ENCODE results near the gene CYTH4. TPM values are rescaled to one million over a fixed set of nuclear protein-coding genes. Genes with fewer than 3 reads are reported as not detected.
A peak's percentile ranks its signal among the peaks of the same experiment; 100 is the strongest.
"Not testable (repeated sequence)": the region's sequence is repeated elsewhere in the genome, so short reads cannot be mapped to it uniquely, and the experiment has no call there.

The CYTH4 gene
- total RNA-seq, 2 donors from 2014 or later, result 89.5 to 98.7 TPM

DNA sequence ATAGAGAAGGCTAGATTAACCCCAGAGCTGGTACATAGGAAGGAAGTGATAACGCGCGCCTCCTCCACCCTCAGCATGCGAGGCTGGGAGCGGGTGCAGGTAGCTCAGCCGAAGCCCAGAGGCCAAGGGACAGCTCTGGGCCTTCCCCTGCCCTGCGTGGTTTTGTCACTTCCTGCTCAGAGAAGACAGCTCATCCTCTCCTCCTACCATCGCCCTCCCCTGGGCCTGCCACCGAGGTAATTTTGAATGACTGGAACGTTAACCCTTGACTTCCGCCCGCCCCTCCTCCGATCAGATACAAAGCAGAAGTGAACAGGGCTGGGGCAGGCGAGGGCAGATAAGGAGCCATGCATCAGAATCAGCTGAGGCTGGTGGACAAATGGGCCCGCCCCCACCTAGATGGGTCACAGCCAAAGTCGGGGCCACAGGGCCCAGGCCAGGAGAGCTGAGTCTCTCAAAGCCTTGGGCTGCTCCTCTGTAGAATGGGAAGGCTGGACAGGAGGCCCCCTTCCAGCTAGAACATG, 39.9 kb upstream of the CYTH4 start:
- peaks cover 57% of the 10 kb centered on the region for H3K4me1 Mint-ChIP-seq
- ATAC-seq (peak; percentile 78), DNase-seq (peak; percentile 76 to 86 (median 77))
- no peaks in the 10 kb centered on the region for H3K9me3 ChIP-seq (ENCODE audit: control insufficient read depth, low read length, poor library complexity, severe bottlenecking)
- peaks cover 10% of the 10 kb centered on the region for H3K36me3 Mint-ChIP-seq (ENCODE audit: low read depth)
- peak overlapping the region; percentile 96 for H3K4me3 Mint-ChIP-seq
- peak overlapping the region; percentile 97 for H3K27ac Mint-ChIP-seq
- H3K27me3 Mint-ChIP-seq, result no peaks in the 10 kb centered on the region

DNA sequence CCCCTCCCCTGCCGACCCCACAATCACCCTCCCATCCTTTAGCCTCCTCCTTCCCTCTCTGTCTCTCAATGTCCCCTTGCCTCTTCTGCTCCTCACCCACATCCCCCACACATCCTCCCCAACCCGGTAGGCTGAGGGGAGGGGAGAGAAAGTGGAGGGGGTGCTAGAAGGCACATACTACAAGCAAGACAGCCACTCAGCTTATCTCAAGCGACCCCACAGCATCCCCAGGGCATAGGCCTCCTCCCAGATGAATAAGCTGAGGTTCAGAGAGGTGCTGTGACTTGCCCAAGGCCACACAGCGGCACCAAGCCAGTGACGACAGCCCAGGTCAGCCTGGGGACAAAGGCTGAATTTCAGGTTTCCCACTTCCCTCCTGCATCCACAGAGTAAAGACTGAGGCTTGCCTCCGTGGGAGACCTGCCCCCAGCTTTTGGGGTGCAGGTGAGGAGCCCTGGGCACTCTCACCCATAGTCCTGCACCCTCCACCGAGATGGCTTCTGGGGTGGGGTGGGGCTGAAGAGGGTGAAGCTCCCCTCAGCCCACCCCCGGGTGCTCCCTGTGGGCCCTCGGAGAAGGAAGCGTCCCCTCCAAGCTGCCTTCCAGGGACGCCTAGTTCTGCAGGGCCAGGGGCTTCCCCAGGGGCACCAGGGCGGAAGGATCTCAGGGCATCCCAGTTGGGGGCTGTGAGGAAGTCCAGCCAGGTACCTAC, 38.8 kb upstream of the CYTH4 start:
- no peaks in the 10 kb centered on the region for H3K27me3 Mint-ChIP-seq
- no peaks in the 10 kb centered on the region for H3K9me3 ChIP-seq (ENCODE audit: control insufficient read depth, low read length, poor library complexity, severe bottlenecking)
- DNase-seq (no peak), ATAC-seq (peak; percentile 4)
- peaks cover 48% of the 10 kb centered on the region for H3K4me1 Mint-ChIP-seq
- peaks cover 10% of the 10 kb centered on the region for H3K36me3 Mint-ChIP-seq (ENCODE audit: low read depth)
- H3K4me3 Mint-ChIP-seq, result peak overlapping the region; percentile 96
- peak overlapping the region; percentile 97 for H3K27ac Mint-ChIP-seq

DNA sequence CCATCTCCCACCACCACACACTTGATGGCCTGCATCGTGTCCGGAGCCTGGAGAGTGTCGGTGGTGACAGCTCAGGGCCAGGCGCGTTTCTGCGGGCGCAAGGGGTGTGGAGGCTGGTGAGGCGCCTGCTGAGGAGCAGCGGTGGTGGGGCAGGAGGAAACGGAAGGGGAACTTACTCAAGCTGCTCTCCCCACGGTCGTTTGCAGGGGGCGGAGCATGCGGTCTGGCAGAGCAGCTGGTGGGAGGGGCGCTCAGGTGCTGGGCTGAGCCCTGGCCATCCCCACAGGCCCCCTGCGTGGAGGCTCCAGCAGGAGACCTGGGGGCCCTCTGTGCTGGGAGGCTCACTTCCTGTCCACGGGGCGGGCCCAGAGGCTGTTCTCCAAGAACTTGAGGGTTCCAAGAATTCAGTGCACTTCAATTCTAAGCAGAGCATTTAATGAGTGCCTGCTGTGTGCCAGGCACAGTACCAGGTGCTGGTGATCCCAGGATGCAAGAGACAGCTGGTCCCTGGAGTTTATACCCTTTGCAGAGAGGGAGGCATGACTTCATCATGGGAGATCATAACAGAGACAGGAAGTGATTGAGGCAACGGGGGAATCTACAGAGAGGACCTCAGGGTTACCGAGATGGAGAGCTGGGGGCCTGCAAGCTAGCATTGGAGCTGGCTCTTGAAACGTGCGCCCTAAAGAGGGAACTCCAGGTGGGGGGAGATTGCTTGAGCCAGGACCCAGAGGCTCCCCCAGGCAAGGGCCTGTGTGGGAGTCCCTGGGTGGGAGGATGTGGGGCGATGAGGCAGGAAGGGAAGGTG, 38.0 kb upstream of the CYTH4 start, which contains the start of gene RAC2:
TSS of gene RAC2 (minus strand) at position 156 of the 808 bp plus-strand sequence. CDS start at position 35, 121 bp downstream.
- Mint-ChIP-seq H3K36me3 (ENCODE audit: low read depth) (peaks cover 10% of the 10 kb centered on the region), H3K27me3 (no peaks in the 10 kb centered on the region), H3K4me3 (peak within 1 kb of the TSS; percentile 96), H3K27ac (peak within 1 kb of the TSS; percentile 97), H3K4me1 (peaks cover 43% of the 10 kb centered on the region)
- ATAC-seq, result peak; percentile 70
- H3K9me3 ChIP-seq (ENCODE audit: control insufficient read depth, low read length, poor library complexity, severe bottlenecking), result no peaks in the 10 kb centered on the region
- peak; percentile 71 to 83 (median 81) for DNase-seq

DNA sequence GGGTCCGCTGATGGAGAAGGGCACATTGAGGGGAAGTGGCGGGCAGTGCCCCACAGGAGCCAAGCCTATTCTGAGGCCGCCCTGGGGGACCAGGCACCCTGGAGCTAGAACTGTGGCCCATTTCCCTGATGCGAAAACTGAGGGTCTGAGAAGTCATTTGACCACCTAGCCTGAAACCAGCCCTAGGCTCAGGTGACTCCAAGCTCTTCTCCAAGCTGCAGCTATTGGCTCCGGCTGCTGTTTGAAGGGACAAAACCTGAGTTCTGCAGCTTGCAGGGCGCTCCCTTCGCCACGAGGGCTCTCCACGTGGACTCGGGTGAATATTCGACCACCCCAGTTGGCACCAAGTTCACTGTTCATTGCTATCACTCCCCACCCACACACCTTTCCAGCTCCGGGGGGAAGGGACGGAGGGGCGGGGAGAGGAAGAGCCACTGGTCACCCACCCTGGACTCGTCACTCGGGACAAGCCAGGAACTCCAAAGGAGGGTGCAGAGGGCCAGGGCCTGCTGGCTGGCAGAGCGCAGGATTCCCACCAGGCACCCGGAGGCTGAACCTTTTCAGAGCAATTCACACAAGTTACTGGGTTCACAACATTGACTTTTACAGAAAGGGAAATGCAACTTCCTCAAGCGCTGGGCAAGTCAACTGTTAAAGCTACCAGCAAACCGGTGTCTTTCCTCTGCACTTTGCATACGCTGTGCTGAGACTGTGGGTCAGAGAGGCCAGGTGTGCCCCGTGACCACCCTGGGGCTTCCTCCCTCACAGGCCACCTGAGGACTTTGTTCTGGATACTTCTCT, 37.2 kb upstream of the CYTH4 start:
- no peaks in the 10 kb centered on the region for H3K9me3 ChIP-seq (ENCODE audit: control insufficient read depth, low read length, poor library complexity, severe bottlenecking)
- H3K4me3 Mint-ChIP-seq, result peak overlapping the region; percentile 96
- ATAC-seq (no peak), DNase-seq (no peak)
- no peaks in the 10 kb centered on the region for H3K27me3 Mint-ChIP-seq
- H3K27ac Mint-ChIP-seq, result peak overlapping the region; percentile 97
- peaks cover 10% of the 10 kb centered on the region for H3K36me3 Mint-ChIP-seq (ENCODE audit: low read depth)
- peaks cover 41% of the 10 kb centered on the region for H3K4me1 Mint-ChIP-seq

DNA sequence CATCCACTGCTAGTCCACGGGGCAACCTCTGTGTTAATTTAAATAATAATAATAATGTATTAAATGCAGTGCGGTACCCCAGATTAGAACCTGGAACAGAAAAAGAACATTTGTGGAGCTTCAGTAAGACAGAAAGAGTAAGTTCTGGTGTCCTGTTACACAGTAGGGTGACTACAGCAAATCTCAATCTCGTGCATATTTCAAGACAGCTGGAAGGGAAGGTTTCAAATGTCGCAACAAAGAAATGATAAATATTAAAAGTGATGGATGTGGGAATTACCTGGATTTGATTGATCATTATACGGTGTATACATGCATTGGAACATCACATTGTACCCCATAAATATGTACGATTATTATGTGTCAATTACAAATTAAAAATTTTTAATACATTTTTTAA, 36.6 kb upstream of the CYTH4 start:
- ATAC-seq (no peak), DNase-seq (no peak)
- Mint-ChIP-seq H3K4me3 (no peak overlapping the region), H3K27ac (peak overlapping the region; percentile 97), H3K4me1 (peaks cover 38% of the 10 kb centered on the region), H3K36me3 (ENCODE audit: low read depth) (peaks cover 6% of the 10 kb centered on the region), H3K27me3 (no peaks in the 10 kb centered on the region)
- H3K9me3 ChIP-seq (ENCODE audit: control insufficient read depth, low read length, poor library complexity, severe bottlenecking), result no peaks in the 10 kb centered on the region

DNA sequence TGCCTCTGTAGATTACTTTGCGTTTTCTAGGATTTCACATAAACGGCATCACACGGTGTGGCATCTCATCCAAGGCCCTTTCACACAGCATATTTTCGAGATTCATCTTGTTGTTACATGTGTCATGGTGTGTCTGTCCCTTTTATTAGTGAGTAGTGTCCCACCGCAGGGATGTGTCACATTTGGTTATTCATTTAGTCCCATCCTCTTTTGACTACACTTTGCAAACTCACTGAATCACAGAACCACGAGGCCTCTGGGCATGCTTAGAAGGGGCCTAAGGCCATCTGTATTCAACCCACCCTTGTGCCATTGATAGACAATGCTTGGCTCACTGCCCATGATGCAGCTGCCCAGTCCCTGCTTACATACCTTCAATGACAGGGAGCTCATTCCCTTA, 34.1 kb upstream of the CYTH4 start:
- H3K27ac Mint-ChIP-seq, result no peak overlapping the region
- H3K4me1 Mint-ChIP-seq, result peaks cover 23% of the 10 kb centered on the region
- no peak overlapping the region for H3K4me3 Mint-ChIP-seq
- H3K9me3 ChIP-seq (ENCODE audit: control insufficient read depth, low read length, poor library complexity, severe bottlenecking), result no peaks in the 10 kb centered on the region
- no peaks in the 10 kb centered on the region for H3K27me3 Mint-ChIP-seq
- ATAC-seq, result no peak
- DNase-seq, result no peak
- H3K36me3 Mint-ChIP-seq (ENCODE audit: low read depth), result peaks cover 3% of the 10 kb centered on the region

DNA sequence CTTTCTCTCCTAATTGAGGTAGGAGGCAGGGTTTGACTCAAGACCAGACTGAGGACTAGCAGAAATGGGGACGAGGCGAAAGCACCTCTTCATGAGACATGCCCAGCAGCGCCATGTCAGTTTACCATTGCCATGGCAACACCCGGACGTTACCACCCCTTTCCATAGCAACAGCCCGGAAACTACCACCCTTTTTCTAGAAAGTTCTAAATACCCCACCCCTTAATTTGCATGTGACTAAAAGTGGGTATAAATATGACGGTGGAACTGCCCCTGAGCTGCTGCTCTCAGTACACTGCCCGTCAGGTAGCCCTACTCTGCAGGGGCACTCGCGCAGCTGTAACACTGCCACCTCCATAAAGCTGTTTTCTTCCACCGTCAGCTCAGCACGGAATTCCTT, 32.3 kb upstream of the CYTH4 start:
- ATAC-seq (peak; percentile 11), DNase-seq (no peak)

DNA sequence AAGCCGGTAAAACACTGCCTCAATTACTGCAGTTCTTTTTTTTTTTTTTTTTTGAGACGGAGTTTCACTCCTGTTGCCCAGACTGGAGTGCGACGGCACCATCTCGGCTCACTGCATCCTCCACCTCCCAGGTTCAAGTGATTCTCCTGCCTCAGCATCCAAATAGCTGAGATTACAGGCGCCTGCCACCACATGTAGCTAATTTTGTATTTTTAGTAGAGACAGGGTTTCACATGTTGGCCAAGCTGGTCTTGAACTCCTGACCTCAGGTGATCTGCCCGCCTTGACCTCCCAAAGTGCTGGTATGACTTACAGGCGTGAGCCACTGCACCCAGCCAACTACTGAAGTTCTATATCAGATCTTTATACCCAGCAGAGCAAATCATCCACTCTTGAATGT, 30.5 kb upstream of the CYTH4 start:
- not testable (repeated sequence) for ATAC-seq; H3K27me3 Mint-ChIP-seq; DNase-seq; H3K36me3 Mint-ChIP-seq (ENCODE audit: low read depth); H3K9me3 ChIP-seq (ENCODE audit: control insufficient read depth, low read length, poor library complexity, severe bottlenecking); H3K27ac Mint-ChIP-seq; H3K4me3 Mint-ChIP-seq
- peaks cover 20% of the 10 kb centered on the region for H3K4me1 Mint-ChIP-seq

More for the DNA sequence above, 32.3 kb upstream of the CYTH4 start:
- Mint-ChIP-seq H3K36me3 (ENCODE audit: low read depth) (no peaks in the 10 kb centered on the region), H3K4me1 (peaks cover 19% of the 10 kb centered on the region), H3K27me3 (no peaks in the 10 kb centered on the region), H3K27ac (no peak overlapping the region), H3K4me3 (peak overlapping the region; percentile 12)
- H3K9me3 ChIP-seq (ENCODE audit: control insufficient read depth, low read length, poor library complexity, severe bottlenecking), result no peaks in the 10 kb centered on the region

DNA sequence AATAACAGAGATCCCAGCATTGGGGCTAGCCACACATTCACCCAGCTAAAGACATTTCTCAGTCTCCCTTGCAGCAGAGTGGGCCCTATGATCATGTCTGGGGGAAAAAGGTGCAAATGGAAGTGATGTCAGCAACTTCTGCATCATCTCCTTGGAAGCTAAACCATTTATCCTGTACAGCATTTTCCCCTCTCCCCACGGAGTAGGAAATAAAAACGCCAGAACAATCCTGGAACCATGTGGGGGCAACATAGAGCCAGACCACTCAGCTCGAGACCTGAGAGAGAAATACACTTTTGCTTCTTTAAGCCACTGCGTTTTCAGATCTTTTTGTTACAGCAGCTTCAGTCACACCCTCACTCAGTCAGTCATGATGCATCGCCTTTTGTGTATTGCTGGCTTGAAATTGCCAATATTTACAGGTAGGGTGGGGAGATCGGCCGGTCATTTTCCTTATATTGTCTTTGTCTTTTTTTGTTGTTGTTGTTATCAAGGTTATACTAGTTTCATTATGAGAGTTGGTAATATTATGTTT, 29.1 kb upstream of the CYTH4 start:
- Mint-ChIP-seq H3K27me3 (no peaks in the 10 kb centered on the region), H3K4me3 (no peak overlapping the region), H3K36me3 (ENCODE audit: low read depth) (no peaks in the 10 kb centered on the region), H3K27ac (no peak overlapping the region), H3K4me1 (peaks cover 20% of the 10 kb centered on the region)
- ATAC-seq, result no peak
- DNase-seq, result no peak
- no peaks in the 10 kb centered on the region for H3K9me3 ChIP-seq (ENCODE audit: control insufficient read depth, low read length, poor library complexity, severe bottlenecking)

DNA sequence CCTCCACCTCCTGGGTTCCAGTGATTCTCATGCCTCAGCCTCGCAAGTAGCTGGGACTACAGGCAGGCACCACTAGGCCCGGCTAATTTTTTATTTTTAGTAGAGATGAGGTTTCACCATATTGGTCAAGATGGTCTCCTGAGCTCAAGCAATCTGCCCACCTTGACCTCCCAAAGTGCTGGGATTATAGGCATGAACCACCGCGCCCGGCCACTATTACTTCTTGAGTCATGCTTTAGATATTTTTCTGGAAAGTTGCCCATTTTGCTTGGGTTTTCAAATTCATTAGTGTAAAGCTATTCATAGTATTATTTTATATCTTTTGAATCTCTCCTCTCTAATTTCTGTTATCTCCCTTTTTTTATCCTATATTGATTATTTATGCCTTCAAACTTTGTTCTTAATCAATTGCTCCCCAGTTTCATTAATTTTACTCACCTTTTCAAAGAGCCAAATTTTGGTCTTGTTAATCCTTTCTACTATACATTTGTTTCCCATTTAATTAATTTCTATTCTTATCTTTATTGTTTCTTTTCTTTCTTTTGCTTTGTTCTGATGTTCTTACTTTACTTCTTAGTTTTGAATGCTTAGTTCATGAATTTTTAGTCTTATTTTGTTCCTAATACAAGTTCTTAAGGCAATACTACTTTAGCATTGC, 28.0 kb upstream of the CYTH4 start:
- Mint-ChIP-seq H3K36me3 (ENCODE audit: low read depth) (no peaks in the 10 kb centered on the region), H3K4me1 (peaks cover 21% of the 10 kb centered on the region), H3K27me3 (no peaks in the 10 kb centered on the region), H3K4me3 (no peak overlapping the region), H3K27ac (peak overlapping the region; percentile 39)
- DNase-seq, result no peak
- no peak for ATAC-seq
- no peaks in the 10 kb centered on the region for H3K9me3 ChIP-seq (ENCODE audit: control insufficient read depth, low read length, poor library complexity, severe bottlenecking)

DNA sequence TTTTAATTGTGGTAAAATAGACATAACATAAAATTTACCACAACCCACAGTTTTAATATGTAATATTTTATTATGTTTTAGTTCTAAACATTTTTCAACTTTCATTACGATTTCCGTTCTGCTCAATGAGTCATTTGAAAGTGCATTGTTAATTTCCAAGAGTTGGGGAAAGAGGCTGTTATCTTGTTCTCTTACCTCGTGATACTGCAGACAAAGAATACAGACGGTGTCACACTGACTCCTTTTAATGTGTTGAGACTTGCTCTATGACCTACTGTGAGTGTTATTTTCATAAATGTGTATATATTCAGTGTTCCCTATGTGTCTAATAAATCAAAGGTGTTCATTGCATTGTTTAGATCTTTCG, 27.5 kb upstream of the CYTH4 start:
- Mint-ChIP-seq H3K4me3 (no peak overlapping the region), H3K27me3 (no peaks in the 10 kb centered on the region)
- ATAC-seq, result no peak

DNA sequence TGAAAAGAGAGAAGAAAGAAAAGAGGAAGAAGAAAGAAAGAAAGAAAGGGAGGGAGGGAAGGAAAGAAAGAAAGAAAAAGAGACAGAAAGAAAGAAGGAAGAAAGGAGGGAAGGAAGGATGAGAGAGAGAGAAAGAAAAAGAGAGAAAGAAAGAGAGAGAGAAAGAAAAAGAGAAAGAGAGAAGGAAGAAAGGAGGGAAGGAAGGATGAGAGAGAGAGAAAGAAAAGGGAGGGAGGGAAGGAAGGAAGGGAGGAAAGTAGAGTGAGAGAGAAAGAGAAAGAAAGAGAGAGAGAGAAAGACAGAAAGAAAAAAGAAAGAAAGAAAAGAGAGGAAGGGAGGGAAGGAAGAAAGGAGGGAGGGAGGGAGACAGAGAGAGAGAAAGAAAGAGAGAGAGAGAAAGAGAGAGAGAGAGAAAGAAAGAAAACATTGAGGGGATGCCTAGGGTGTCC, 26.7 kb upstream of the CYTH4 start:
- H3K4me1 Mint-ChIP-seq, result peaks cover 20% of the 10 kb centered on the region
- no peaks in the 10 kb centered on the region for H3K36me3 Mint-ChIP-seq (ENCODE audit: low read depth)
- ATAC-seq, result no peak
- H3K4me3 Mint-ChIP-seq, result no peak overlapping the region
- no peaks in the 10 kb centered on the region for H3K27me3 Mint-ChIP-seq
- DNase-seq, result no peak
- H3K27ac Mint-ChIP-seq, result peak overlapping the region; percentile 39
- H3K9me3 ChIP-seq (ENCODE audit: control insufficient read depth, low read length, poor library complexity, severe bottlenecking), result no peaks in the 10 kb centered on the region

More for the DNA sequence above, 27.5 kb upstream of the CYTH4 start:
- Mint-ChIP-seq H3K36me3 (ENCODE audit: low read depth) (no peaks in the 10 kb centered on the region), H3K4me1 (peaks cover 24% of the 10 kb centered on the region), H3K27ac (peak overlapping the region; percentile 39)
- no peak for DNase-seq
- no peaks in the 10 kb centered on the region for H3K9me3 ChIP-seq (ENCODE audit: control insufficient read depth, low read length, poor library complexity, severe bottlenecking)

Measured in T-helper 17 cell (primary cell).